GM04503 (cell line): ENCODE results near the gene HOXD1.

Experiments
- DNase-seq: peaks from one replicate; pipeline ENCODE4 v3.0.0-alpha.2; 2012; ENCODE audit warnings: low read depth

HOXD1 gene

GRCh38 chr2:176165370-176166050, 23.0 kb upstream of the HOXD1 start:
- no peak for DNase-seq

DNA sequence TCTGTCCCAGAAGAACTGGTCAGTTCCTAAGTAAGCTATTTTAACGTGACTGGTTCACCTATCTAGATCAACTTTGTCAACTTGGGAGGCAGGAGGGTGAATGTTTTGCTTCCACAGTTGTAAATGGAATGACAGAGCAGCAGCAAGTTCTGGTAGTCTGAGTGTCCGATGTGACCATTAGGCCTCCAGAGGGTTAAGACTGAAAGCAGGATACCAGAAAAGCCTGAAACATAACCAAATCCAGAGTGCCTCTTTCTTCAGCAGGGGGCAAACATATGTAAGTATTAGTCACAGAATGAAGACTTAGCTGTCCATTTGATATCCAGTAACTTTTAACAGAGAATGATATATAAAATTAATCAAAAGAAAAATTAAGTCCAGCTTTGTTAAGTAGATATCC, 22.2 kb upstream of the HOXD1 start:
- no peak for DNase-seq

DNA sequence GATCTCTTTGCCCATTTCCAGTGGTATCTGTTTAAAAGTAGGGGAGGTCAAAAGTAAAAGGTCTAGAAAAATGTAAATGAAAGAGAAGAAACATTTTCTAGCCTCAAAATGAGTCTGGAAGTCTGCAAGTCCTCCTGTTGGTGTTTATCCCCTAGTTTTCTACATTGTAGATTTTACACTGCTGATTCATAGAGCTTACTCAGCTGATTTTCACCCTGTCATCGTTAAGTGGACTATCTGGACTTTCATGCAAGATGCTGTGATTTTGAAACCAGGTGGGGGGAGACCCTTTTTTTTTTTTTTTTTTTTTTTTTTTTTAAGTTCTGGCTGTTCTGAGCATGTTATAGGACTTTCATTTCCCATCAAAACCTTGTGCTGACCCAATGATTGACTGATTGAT, 21.1 kb upstream of the HOXD1 start:
- DNase-seq: no peak

GRCh38 chr2:176169181-176169580, 19.3 kb upstream of the HOXD1 start:
- no peak for DNase-seq

DNA sequence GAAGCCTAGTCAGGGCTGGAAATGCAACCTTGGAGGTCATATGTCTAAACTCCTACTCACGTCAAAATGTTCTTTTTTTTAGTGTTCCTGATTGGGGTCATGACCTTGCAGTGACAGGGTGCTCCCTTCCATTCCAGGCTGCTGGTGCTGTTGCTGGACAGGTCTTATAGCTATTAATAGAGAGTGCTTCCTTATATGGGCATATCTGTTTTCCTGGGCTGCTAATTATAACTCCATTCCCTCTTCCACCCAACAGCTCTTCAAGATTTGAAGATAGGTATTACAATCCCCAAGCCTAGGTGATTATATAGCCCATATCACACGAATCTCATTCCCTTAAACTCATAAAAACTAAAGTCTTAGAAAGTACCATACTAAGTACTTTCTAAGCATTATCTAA, 18.8 kb upstream of the HOXD1 start:
- DNase-seq: no peak

DNA sequence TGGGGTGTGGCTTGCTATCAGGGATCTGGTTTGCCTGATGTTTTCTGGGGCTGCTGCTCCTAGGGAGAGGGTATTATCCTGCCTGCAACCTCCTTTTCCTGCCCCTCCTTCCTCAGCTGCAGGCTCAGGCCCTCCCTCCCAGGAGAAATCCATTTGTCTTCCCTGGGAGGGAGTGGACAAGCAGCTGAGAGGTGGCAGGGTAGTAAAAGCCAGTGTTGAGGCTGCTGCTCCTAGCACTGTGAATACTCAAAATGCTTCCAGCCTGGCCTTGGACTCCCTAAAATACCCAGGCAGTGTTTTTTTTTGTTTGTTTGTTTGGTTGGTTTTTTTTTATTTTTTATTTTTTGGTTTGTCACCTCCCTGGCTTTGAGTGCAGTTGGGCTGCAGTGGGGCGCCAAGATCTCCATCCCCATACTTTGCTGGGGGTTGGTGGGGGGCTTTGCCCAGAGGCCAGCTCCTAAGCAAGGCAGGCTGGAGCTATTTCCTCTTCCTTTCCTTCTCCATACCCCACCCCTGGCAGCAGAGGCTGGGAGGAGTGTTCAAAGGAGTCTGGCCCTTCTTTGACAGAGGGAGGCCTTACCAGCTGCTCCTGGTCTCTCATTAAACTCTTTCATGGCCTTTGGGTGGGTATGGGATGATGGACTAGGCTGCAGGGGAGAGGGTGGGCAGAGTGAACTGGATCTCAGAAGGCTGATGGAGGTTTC, 17.7 kb upstream of the HOXD1 start:
- no peak for DNase-seq

DNA sequence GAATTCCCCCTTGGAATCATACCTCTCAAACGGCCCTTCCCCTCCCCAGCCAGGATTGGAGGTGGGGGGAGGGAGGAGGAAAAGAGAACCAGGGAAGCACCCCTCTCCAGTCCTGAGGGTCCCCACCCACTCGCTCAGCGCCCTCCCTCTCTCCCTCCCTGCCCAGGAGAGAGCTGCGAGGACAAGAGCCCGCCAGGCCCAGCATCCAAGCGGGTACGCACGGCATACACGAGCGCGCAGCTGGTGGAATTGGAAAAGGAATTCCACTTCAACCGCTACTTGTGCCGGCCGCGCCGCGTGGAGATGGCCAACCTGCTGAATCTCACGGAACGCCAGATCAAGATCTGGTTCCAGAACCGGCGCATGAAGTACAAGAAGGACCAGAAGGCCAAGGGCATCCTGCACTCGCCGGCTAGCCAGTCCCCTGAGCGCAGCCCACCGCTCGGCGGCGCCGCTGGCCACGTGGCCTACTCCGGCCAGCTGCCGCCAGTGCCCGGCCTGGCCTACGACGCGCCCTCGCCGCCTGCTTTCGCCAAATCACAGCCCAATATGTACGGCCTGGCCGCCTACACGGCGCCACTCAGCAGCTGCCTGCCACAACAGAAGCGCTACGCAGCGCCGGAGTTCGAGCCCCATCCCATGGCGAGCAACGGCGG, 17.0 kb upstream of the HOXD1 start:
- DNase-seq: no peak

DNA sequence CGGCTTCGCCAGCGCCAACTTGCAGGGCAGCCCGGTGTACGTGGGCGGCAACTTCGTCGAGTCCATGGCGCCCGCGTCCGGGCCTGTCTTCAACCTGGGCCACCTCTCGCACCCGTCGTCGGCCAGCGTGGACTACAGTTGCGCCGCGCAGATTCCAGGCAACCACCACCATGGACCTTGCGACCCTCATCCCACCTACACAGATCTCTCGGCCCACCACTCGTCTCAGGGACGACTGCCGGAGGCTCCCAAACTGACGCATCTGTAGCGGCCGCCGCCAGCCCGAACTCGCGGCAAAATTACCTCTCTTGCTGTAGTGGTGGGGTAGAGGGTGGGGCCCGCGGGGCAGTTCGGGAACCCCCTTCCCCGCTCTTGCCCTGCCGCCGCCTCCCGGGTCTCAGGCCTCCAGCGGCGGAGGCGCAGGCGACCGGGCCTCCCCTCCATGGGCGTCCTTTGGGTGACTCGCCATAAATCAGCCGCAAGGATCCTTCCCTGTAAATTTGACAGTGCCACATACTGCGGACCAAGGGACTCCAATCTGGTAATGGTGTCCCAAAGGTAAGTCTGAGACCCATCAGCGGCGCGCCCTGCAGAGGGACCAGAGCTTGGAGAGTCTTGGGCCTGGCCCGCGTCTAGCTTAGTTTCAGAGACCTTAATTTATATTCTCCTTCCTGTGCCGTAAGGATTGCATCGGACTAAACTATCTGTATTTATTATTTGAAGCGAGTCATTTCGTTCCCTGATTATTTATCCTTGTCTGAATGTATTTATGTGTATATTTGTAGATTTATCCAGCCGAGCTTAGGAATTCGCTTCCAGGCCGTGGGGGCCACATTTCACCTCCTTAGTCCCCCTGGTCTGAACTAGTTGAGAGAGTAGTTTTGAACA, 16.2 kb upstream of the HOXD1 start:
- DNase-seq: no peak

DNA sequence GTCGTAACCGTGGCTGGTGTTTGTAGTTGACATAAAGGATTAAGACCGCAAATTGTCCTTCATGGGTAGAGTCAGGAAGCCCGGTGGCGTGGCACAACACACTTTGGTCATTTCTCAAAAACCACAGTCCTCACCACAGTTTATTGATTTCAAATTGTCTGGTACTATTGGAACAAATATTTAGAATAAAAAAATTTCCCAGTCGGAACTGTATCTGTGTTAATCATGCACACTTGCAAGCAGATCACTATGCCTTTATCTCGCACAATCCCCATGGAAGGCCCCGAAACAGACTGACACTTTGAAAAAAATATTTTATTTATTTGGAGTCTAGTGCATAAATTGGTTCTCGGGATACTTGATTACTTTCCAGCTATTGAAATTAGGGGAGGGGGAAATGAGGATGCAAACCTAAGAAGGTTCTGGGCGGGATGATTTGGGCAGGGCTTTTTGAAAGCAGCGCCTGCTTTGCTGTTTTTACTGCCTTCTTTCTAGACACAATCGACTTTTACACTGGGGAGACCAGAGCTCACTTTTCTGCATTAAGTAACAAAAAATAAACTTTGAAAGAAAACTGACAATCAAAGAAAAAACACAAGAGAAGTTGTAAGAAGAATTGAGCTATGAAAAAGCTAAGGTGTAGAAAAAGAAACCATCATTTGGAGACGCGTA, 15.4 kb upstream of the HOXD1 start:
- no peak for DNase-seq

DNA sequence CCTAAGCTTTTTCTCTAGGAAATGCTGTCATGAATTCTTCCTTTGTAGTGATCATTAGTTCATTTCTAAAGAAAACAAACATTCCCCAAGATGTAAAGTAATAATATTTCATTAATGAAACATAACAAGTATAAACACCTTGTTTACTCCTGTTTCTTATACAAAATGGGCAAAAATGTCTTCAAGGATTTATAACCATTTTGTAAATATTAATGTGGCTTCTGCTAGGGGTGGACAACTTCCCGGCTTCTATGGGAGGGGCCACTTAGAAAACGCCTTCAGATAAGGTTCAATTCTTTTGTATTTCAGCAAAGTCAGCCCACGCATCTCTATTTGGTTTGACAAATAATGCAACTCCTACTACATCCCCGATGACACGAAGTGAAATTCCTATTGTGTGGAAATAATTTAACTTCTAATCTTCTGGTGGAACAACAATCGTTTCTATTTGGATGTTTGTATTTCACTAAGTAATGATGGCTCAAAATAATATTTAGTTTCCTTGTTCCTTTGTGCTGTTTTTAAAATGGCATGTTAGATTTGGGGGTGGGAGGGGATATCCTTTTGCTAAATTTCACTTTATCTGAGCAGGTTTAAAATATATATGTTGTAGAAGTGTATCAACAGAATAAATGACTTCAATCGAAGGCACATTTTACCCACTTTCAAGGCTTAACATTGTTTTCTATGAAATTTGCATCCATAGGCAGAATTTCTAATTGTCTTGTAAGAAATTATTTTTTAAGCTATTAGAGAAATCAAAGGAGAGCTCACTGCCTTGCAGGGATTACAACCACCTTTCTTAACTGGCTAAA, 14.7 kb upstream of the HOXD1 start:
- no peak for DNase-seq

GRCh38 chr2:176174382-176174823, 14.1 kb upstream of the HOXD1 start:
- no peak for DNase-seq

DNA sequence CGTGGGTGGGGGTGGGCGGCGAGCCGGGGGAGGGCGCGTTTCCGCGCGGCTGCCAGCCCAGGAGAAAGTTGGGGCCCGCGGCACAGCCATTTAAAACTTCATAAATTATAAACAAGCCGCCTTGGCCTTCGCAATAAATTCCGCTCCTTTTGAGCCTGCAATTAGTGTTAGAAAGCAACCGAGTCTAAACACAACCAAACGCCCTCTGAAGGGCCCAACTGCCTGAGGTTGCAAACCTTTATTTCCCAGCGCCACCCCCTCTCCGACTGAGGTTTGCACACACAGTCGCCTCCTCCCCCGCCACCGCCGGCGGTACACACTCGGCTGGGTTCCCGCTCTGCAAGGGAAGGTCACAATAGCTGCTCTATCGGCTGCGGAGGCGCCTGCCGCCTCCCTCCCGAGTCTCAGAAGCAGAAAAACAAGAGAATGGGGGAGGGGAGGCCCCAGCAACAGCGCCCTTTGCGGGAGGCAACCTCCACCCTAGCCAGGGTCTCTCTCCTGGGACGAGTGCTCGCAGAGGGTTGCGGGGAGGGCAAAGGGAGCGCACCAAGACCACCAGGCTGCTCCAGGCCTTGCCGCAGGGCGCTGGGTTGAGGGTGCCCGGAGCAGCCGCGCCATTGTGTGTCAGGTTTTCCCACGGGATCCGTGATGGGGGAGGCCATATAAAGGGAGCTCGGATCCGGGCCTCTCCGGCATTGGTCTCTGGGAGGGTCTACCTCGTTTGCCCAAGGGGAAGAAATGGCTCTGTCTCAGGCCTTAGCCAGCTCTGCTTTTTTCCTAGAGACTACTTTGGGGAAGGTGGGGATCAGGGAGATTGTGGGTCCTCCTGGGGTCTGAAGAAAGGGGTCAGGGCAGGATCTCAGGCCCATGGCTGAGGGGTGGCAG, 13.4 kb upstream of the HOXD1 start:
- no peak for DNase-seq

GRCh38 chr2:176175709-176176607, 12.5 kb upstream of the HOXD1 start:
- DNase-seq: no peak

DNA sequence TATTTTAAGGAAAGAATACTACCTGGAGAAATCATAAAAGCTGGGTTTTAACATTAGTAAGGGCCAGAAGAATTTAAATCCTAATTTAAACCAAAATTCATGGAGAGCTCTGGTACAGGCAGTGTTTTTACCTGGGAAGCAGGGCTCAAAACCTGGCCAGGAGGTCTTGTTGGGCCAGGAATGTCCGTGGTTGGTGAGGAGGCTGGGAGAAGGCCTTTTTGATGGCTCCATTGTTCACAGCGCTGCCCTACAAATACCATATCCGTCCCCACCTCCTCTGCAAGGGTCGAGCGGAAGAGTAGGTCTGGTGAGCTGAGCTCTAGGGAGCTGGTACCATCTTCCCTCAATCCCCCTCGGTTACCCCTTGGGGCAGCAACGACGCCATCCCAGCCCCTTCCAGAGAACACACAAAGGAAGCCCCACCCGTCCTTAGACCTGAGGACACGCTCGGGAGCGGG, 10.9 kb upstream of the HOXD1 start:
- no peak for DNase-seq

DNA sequence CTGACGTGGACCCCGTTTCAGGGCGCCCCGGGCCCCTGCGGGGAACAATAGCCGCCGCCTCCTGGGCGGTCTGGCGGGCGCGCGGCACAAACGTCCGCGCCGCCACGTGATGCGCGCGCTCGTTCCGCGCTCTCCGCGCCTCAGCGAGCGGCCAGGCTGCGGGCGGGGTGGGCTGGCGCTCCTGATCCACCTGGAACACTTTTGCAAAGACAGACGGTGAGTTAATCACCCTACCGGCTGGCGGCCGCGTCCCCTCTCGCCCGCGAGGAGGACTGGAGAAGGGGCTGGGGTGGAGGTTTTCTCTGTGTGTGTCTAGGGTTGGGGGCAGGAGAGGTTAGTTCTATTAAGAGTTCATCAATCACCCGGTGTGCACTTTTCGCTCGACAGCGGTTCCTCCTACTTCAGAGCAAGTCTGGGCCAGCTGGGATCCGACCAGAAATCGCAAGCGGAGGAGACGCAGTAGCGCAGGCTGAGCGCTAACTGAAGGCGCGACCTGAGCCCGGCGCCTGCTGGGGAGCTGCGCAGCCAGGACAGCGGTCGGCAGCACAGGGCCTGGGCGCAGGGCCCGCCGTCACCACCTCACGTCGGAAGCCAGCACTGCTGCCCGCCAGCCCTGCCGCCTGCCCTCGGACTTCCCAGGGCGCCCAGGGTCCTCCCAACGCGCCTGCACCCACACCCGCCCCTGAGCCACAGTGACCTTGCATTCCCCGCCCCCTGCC, 10.3 kb upstream of the HOXD1 start:
- DNase-seq: no peak

GRCh38 chr2:176178757-176179295, 9.6 kb upstream of the HOXD1 start:
- DNase-seq: no peak

DNA sequence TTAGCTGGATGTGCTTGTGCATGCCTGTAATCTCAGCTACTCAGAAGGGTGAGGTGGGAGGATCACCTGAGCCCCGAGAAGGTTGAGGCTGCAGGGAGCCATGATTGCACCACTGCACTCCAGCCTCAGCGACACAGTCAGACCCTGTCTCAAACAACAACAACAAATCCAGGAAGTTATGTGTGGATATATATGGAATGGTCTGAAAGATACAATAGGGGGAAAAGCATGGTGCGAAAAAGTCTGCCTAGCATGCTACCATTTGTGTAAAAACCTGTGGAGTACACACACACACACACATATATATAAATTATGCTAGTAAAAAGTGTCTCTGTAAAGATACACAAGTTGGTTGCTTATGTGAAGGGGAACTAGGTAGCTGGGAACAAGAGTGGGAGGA, 6.9 kb upstream of the HOXD1 start:
- DNase-seq: no peak

DNA sequence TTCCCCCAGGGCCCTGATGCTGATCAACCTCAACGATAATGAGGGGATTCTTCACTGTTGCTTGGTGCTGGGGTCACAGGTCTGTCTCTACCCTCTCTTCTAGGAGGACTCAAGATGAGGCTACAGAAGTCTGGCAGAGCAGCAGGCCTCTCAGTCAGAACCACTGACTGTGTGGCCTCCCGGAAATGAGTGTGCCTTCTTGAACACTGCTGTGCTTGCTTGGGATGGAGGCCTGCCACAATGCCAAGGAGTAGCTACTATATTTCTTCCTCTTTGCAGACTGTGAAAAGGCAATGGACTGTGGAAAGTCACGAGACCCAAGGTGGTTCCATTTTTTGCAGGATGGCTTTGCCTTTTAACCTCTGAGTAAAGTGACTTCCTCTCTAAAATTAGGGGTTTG, 5.8 kb upstream of the HOXD1 start:
- no peak for DNase-seq
